Gastrocnemius medialis (tissue), 4 donors: ENCODE results near the gene LDLRAD4.

Experiments used
- POLR2A ChIP-seq, 2 donors: fragments of 450-650 bp; IDR thresholded peaks; one replicate each; pipeline ENCODE4 v1.6.1; 2017; ENCODE audit warnings: antibody characterized with exemption in 2 of 2, mild to moderate bottlenecking in 2 of 2, moderate library complexity in 2 of 2
- TF ChIP-seq, protein P1 (sequence below), 5 experiments: fragments of 450-650 bp in 3 of 5; fragments of 200-600 bp in 2 of 5; sonication (generic) in 2 of 5; IDR thresholded peaks in 4 of 5; conservative IDR thresholded peaks in 1 of 5; 1 replicate in 4 of 5; 2 replicates in 1 of 5; pipeline ENCODE4 v1.5.1; 2016 to 2019; ENCODE audit warnings: antibody characterized with exemption in 5 of 5, mild to moderate bottlenecking in 3 of 5, moderate library complexity in 3 of 5

DNA sequence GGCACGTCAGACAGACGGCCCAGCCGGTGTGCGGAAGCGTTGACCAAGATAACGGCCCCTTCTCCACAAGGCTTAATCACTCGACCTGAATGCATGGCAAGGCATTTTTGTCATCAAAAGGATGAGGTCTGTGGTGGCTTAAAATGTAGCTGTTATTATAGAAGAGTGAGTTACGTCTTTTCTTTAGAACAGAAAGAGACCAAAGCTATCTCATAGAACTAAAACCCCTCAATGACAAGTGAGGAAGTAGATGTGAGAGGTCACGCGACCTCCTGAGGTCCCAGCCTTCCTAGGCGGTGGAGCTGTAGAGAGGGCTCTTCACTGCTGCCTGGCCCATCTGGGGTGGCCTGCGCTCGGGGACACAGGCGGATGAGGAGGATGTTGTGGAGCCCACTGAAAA lies 75.7 kb downstream of the LDLRAD4 start:
- TF ChIP-seq, protein P1, sequence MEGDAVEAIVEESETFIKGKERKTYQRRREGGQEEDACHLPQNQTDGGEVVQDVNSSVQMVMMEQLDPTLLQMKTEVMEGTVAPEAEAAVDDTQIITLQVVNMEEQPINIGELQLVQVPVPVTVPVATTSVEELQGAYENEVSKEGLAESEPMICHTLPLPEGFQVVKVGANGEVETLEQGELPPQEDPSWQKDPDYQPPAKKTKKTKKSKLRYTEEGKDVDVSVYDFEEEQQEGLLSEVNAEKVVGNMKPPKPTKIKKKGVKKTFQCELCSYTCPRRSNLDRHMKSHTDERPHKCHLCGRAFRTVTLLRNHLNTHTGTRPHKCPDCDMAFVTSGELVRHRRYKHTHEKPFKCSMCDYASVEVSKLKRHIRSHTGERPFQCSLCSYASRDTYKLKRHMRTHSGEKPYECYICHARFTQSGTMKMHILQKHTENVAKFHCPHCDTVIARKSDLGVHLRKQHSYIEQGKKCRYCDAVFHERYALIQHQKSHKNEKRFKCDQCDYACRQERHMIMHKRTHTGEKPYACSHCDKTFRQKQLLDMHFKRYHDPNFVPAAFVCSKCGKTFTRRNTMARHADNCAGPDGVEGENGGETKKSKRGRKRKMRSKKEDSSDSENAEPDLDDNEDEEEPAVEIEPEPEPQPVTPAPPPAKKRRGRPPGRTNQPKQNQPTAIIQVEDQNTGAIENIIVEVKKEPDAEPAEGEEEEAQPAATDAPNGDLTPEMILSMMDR (IDR thresholded peaks at IDR 0.05 in 4 of 5, conservative IDR thresholded peaks at IDR 0.05 in 1 of 5) = no peak
- TF ChIP-seq POLR2A (IDR thresholded peaks at IDR 0.05) = no peak
